HG02840 (cell line): ENCODE measurements around the gene AGXT2.
A peak's percentile ranks its signal among the peaks of the same experiment; 100 is the strongest.

Experiments
- ATAC-seq: cut with Tn5 transposase; IDR thresholded peaks from one replicate; pipeline ENCODE4 v1.9.1; 2021; ENCODE audit warnings: mild to moderate bottlenecking, moderate library complexity, moderate number of reproducible peaks; ENCODE audit not compliant: unreplicated experiment, low FRiP score

Gene AGXT2

DNA sequence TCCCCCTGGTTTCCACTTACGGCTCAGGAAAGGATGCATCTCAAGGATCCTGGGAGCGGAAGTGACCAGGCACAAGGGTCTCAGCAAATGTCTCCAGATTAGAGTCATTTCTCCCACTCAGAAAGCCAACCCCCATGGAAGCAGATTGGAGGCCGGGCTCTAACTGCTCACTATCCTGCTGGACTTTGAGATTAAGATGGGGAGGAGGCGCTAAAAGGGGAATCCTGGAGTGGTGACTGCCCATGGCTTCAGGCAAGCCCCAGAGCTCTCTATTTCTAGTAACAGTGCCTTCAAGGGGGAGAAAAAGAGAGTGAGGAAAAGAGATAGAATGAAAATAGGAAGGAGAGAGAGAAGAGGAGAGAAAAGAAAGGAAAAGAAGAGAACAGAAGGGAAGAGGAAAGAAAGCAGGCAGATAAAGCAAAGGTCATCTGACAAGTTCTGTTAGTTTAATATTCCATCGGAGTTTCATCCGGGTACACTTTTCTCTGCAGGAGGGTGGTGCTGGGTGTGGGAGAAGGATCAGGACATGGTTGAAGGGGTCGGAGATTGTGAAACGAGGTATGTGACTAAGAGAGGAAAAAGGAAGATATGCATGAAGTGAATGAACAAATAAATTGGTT, at the start of gene AGXT2:
TSS of gene AGXT2 (minus strand) at position 165 of the 620 bp plus-strand sequence. CDS start at position 108, 57 bp downstream.
- no peak for ATAC-seq

- ATAC-seq = no peak
These were observed 49.2 kb upstream of the AGXT2 start for GRCh38 chr5:35096932-35097331.

DNA sequence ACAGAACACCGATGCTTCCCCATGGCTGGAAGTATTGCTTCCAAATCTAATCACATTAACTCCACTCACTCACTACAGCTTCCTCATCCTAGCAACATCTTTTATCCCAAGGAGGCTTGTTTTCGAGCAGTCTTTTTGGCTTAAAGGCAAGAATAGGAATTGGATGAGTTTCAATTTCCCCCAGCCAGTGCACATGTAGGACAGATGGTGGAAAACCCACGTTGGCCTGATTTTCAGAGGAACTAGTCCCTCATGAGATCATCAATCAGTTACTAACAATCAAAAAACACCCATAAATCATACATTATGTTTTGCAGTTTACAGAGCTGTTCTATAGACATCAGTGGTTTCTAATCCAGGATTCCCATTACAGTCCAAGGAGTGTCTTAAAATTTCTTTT, 48.5 kb upstream of the AGXT2 start:
- no peak for ATAC-seq

GRCh38 chr5:35095366-35095765, 47.6 kb upstream of the AGXT2 start:
- no peak for ATAC-seq

DNA sequence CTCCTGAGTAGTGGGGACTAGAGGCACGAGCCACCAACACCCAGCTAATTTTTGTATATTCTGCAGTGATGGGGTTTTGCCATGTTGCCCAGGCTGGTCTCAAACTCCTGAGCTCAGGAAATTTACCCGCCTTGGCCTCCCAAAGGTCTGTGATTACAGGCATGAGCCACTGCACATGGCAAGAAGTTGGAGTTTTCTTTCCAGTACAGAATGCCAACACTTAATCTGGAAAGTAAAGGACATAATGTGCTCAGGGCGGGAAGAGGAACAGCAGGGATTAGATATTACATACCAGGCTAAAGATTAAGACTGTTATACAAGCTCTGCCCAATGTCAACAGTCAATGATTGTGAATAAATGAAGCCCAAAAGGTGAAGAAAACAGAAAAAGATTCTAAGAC, 47.2 kb upstream of the AGXT2 start:
- no peak for ATAC-seq

GRCh38 chr5:35092703-35093102, 45.0 kb upstream of the AGXT2 start:
- no peak for ATAC-seq

- no peak for ATAC-seq
These were observed 44.0 kb upstream of the AGXT2 start for GRCh38 chr5:35091704-35092103.

DNA sequence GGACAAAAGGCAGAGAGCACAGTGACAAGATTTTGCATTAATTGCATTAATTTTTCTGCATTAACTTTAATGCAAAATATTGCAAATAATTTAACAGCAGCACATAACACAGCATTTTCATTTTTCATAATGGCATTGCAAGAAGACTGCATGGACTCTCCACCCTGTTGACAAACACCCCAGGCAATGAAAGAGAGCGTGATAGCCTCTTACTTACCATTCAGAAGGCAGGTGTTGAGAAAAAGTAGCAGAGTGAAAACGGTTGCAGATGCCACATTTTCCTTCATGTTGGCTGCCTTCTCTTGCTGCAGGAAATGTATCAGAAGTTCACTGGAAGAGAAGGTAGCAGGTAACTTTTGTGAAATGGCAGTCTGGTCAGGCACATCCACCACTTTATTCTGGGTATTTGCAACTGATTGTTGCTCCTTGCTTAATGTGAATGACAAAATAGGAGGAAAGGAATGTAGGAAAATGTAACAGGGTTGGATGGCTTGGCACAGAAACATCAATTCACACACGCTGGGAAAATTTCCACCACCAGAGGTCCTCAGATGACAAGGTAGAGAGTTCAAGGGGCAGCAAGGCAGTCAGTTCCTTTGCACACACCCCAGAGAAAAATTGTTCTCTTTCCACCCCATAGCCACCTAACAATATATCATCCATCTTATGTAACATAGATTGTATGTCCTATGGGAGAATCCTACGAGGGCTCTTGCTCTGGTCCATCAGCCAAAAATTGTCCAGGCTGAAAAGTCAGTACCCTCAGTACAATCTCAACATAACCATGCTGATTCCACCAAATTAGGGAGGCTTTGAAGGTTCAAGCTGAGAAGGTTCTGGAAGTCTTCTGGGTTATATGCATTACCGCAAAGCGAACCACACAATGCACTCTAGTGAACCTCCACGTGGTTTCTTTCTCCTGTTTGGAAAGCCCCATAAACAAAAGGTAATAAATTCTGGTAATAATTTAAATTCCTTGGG, 41.9 kb upstream of the AGXT2 start:
- ATAC-seq = no peak

- ATAC-seq = no peak
These were observed 40.2 kb upstream of the AGXT2 start for GRCh38 chr5:35087991-35088390.

DNA sequence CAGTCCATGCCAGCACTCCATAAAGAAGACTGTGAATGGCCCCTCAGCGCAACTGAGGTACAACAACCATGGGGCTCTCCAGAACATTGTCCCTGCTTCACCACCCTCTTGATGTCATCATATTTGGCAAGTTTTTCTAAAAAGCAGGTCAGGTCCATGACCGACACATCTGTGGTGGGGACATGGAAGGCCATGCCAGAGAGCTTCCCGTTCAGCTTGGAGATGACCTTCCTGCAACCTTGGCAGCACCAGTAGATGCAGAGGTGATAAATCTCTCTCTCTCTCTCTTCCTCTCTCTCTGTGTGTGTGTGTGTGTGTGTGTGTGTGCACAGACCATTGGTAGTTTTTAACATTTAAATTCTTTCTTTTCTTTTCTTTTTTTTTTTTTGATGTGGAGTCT, 35.4 kb upstream of the AGXT2 start:
- no peak for ATAC-seq

DNA sequence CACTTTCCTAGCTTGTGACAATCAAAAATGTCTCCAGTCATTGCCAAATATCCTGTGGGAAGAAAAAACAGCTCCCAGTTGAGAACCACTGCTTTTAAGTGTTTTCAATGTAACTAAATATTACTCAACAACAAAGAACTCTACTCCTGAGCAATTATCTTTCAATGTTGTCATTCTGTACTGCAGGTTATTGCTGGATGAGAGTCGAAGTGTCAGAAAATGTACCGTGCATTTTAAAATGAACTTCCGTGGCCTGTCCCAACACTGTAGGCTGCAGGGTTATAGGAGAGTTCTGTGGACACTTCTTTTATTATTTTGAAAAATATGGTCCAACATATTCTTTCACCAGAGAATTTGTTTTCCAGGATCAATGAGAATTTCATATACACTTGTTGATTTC, 34.8 kb upstream of the AGXT2 start:
- no peak for ATAC-seq

DNA sequence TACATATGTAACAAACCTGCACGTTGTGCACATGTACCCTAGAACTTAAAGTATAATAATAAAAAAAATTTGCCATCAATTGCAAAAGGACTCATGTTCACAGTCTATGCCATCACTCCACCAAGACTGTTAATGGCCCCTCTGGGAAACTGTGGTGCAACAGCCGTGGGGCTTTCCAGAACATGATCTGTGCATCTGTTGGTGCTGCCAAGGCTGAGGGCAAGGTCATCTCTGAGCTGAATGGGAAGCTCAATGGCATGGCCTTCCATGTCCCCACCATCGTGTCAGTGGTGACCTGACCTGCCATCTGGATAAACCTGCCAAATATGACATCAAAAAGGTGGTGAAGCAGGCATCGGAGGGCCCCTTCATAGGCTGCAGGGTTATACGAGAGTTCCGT, 33.4 kb upstream of the AGXT2 start:
- ATAC-seq = no peak

DNA sequence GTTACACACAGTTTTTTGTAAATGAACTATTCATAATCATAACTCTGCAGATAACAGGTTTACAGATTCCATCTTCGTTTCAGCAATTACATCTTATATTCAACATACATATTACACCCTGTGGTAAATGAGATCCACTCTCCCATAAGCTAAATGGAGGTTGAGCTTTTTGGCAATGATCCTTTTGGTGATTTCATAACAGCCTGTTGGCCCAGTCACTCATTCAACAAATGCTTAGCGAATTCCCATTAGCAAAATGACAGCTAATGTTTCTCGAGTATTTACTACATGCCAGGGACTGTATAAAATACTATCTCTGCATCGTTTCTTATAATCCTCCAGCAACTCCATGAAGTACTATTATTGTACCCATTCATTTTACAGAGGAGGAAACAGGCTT, 25.4 kb upstream of the AGXT2 start:
- ATAC-seq = no peak

DNA sequence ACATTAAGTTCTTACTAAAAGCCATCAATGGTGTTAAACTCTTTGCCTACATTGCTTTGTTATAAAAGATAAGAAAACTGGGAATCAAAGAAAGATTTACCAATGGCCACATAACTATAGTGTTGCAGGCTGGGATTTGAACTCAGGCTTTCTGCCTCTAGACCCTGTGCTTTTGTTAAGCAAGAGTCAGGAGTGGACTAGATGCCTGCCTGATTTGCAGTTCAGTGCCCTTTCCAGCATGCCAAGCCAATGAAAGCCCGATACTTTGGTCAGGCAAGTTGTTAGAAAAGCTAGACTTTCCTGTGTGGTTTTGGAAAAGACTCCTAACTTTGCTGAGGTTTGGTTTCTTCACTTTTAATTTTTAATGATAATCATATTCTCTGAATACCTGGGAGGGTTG, 21.4 kb upstream of the AGXT2 start:
- ATAC-seq = no peak

DNA sequence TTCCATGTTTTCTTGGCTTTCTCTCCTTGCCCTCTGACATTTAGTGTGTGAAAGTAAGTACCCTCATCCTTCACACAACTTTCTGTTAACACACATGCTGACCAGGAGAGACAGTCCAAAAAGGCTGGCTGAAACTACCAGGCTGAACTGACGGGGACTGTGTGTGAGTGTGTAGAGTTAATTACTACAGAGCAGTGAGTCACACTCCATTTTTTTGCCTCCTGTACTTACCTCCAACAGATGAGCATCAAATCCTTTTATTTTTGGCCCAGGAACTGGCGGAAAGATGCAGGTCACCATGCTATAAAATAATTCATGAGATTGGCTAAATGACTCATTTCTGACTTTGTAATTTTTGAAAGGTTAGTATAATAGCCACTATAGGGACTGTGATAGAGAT, 20.2 kb upstream of the AGXT2 start:
- no peak for ATAC-seq

- no peak for ATAC-seq
These were observed 18.6 kb upstream of the AGXT2 start for GRCh38 chr5:35066260-35066795.

DNA sequence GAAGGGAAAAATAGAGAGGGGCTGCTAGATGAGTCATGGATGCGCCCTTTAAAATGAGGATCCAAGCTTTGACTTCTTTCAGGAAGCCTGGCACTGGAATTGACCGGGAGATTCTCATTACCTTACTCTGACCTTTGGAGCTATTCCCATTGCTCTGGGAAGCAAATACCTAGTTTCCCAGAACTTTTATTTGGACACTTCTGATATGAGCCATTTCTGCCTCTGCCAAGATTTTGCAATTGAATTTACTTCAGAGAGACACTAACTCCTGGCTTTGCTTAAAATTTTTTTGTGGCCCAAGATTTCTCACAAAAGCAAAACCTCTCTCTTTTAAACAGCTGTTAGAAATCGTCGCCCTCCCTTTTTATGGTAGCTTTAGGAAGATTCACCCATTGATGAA, 15.7 kb upstream of the AGXT2 start:
- ATAC-seq = no peak

GRCh38 chr5:35061211-35061770, 13.5 kb upstream of the AGXT2 start:
- no peak for ATAC-seq

DNA sequence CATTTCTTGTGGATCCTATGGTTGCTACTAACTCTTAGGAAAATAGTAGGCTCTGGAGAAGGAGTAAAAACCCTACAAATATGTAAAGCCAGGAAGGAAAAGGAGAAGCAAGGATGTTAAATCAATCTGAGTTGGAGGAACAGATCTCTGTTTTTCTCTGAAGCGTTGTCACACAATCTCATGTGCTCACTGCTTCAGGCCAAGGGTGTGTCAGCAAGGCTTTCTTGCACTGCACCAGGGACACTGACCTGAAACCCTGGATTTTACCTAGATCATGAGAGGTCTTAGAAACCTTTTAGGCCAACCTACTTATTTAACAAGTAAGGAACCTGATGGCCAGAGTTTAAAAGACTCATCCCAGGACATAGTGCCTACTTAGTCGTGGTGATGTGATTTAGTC, 12.5 kb upstream of the AGXT2 start:
- ATAC-seq = no peak

DNA sequence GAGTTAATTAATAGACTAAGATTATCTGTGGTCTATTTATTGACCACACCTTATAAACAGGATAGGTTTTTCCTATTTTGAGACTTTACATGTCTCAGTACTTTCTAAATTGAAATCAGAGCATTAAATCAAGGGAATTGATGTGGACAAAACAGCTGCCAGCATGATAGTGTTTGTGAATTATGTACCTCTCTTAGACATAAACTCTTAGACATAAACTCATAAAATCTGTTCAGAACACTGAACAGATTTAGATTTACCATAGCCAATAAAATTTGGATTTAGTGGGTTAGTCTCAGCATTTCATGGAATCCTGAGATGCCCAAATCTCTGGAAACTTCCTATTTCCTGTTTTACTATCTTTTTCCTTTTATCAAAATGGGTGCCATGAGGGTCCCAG, 11.5 kb upstream of the AGXT2 start:
- no peak for ATAC-seq

GRCh38 chr5:35058374-35058788, 10.6 kb upstream of the AGXT2 start:
- peak; percentile 78 for ATAC-seq
